ENCODE data around the gene CBX7.

Gene CBX7

GRCh38 chr22:39178206-39179111, 26.0 kb upstream of the CBX7 start:
- CTCF ChIA-PET, result interaction anchor here (0.7 to 1.7 kb wide), 3 partner anchors 8 to 205 kb away, joined by 3 to 8 read pairs (median 3); no protein-coding TSS in a partner anchor
- no peak for DNase-seq (ENCODE audit: low read depth, low spot score)
- POLR2A ChIA-PET, result interaction anchor here (1.2 kb wide), 1 partner anchor 132 kb away, joined by 3 read pairs; no protein-coding TSS in a partner anchor

GRCh38 chr22:39177791-39178190, 25.3 kb upstream of the CBX7 start:
- DNase-seq (ENCODE audit: low read depth, low spot score), result no peak
- ChIA-PET CTCF (interaction anchor here (1.1 to 11.5 kb wide), 2 partner anchors 76 to 140 kb away, joined by 3 to 258 read pairs; partner anchors contain the start of gene RPL3), POLR2A (interaction anchor here (1.2 kb wide), 1 partner anchor 133 kb away, joined by 3 read pairs; no protein-coding TSS in a partner anchor)
- no peak for TF ChIP-seq CTCF (IDR thresholded peaks at IDR 0.05; ENCODE audit: insufficient read depth, low read length, missing control alignments)
- H3K4me3 ChIP-seq (ENCODE audit: low read depth, low read length), result no peak overlapping the region

More at GRCh38 chr22:39178206-39179111, 26.0 kb upstream of the CBX7 start:
- no peak overlapping the region for H3K4me3 ChIP-seq (ENCODE audit: low read depth, low read length)
- no peak for TF ChIP-seq CTCF (IDR thresholded peaks at IDR 0.05; ENCODE audit: insufficient read depth, low read length, missing control alignments)

DNA sequence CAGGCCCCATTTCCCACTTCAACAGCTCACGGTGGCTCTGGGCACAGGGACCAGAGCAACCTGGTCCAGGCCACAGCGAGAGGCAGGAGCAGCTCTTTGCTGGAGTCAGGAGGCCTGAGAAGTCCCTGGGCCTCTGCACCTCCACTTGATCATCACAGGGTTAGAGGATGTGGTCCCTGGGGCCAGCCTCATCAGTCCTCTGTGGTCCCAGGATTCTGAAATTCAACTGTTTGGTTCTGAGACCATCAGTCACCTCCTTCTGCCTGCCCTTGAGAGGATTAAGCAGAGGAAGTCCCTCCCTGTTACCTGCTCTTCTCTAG, 24.9 kb upstream of the CBX7 start:
- CTCF ChIA-PET, result interaction anchor here (1.0 to 11.5 kb wide), 3 partner anchors 38 to 140 kb away, joined by 3 to 258 read pairs (median 3); partner anchors contain the start of gene RPL3
- no peak for TF ChIP-seq CTCF (IDR thresholded peaks at IDR 0.05; ENCODE audit: insufficient read depth, low read length, missing control alignments)
- no peak overlapping the region for H3K4me3 ChIP-seq (ENCODE audit: low read depth, low read length)
- POLR2A ChIA-PET, result interaction anchor here (1.2 kb wide), 1 partner anchor 133 kb away, joined by 3 read pairs; no protein-coding TSS in a partner anchor
- no peak for DNase-seq (ENCODE audit: low read depth, low spot score)

DNA sequence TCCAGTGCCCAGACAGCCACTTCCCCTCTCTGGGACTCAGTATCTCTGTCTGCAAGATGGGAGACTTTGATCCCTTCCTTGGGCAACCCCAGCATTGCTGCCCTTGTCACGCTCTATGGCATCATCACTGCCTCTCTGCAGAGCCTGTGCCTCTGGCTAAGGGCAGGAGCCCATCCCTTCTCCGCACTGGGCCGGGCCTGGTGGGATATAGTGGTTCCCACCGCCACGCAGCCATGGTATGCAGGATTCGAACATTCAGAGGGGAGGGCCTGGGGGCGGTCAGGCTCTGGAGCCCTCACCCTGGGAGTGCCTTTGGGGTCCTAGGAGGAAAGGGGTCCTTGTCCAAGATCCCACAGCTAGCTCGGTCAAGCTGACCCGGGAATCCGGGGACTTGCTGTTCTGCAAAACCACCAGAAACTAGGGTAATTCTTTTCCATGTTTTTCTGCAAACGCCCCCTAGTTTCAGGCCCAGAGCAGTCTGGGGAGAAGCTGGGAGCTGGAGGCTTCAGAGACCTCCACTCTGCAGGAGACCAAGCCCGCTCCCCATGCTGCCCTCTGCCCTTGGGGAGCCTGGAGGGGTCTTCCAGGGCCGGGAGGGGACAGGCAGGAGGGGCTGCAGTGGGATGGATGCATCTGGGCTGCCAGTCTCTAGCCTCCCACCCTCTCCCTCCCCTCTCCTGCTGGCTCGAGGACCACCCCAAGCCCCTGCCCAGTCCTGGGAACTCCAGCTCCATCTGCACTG, 24.4 kb upstream of the CBX7 start:
- TF ChIP-seq CTCF (IDR thresholded peaks at IDR 0.05; ENCODE audit: insufficient read depth, low read length, missing control alignments), result no peak
- ChIA-PET POLR2A (interaction anchor here (1.0 to 1.4 kb wide), 3 partner anchors 134 to 343 kb away, joined by 3 to 7 read pairs (median 3); partner anchors contain the start of gene ATF4), CTCF (interaction anchor here (1.0 to 11.5 kb wide), 5 partner anchors 8 to 140 kb away, joined by 3 to 258 read pairs (median 6); partner anchors contain the start of gene RPL3)
- H3K4me3 ChIP-seq (ENCODE audit: low read depth, low read length), result no peak overlapping the region
- DNase-seq (ENCODE audit: low read depth, low spot score), result no peak

GRCh38 chr22:39176143-39176713, 23.7 kb upstream of the CBX7 start:
- POLR2A ChIA-PET, result interaction anchor here (1.0 to 2.1 kb wide), 4 partner anchors 133 to 344 kb away, joined by 3 to 7 read pairs (median 4); partner anchors contain the start of gene ATF4
- no peak overlapping the region for H3K4me3 ChIP-seq (ENCODE audit: low read depth, low read length)
- DNase-seq (ENCODE audit: low read depth, low spot score), result no peak

More at GRCh38 chr22:39176143-39176713, 23.7 kb upstream of the CBX7 start:
- CTCF ChIA-PET, result interaction anchor here (0.7 to 11.5 kb wide), 8 partner anchors 9 to 407 kb away, joined by 3 to 258 read pairs (median 3); partner anchors contain the start of gene RPL3
- no peak for TF ChIP-seq CTCF (IDR thresholded peaks at IDR 0.05; ENCODE audit: insufficient read depth, low read length, missing control alignments)
